ENCODE results near the gene TPP1.

TPP1 gene

DNA sequence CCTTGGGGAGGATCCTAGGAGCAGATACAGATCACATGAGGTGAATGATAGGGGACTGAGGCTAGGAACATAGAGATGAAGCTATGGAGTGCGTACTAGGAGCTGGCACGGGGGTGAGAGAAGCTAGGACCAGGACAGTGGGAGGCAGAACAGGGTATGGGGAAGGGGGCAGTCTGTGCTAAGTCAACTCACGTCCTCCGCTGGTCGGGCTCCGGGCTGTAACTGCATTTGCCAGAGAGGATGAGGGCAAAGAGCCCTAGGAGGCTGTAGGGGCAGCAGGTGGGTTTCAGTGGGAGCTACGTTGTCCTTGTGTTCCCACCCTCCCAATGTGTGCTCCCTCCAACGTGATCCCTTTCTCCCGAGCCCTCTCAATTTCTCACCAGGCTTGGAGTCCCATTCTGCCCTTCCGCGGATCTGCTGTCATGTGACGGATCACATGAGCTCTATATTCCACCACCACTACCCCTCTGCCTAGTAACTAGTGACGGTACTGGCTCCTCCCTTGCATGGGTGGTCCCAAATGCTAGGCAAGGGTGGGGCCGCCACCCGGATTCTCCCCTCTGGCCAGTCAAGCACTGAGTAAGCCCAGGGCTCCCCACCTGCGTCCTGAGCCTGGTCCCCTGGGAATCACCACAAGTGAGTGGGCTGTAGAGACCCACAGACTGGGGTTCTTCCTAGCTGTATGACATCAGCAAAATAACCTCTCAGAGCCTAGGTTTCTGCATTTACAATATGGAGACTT is at the start of gene TPP1:
TSS of gene TPP1 (minus strand) at position 419 of the 742 bp plus-strand sequence. CDS start at position 397, 22 bp downstream.
- peak; percentile 92 for DNase-seq
- peak; percentile 98 for ATAC-seq

DNA sequence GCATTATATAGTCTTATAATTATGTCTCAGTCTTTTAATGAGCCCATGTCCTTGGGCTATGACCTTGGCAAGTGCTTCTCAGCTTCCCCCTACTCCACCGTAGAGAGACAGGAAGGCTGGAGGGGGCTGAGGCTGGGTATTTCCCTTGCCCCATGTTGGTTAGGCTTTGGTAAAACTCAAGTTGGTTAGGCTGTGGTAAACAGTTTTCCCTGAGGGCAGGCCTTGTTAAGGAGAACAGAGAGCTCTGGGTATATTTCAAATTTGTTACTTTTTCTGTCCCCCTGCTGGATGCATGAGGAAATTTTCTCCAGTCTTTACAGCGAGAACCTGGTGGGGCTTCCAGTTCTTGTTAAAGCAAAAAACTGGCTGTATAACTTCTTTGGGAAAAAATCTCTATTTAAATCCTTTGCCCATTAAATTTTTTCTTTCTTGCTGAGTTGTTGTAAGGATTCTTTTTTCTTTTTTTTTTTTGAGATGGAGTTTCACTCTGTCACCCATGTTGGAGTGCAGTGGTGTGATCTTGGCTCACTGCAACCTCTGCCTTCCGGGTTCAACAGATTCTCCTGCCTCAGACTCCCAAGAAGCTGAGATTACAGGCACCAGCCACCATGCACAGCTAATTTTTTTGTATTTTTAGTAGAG is 48.6 kb upstream of the TPP1 start:
- ATAC-seq (peak; percentile 87), DNase-seq (peak; percentile 48)

GRCh38 chr11:6666302-6667183 is 47.3 kb upstream of the TPP1 start:
- peak; percentile 39 for ATAC-seq

DNA sequence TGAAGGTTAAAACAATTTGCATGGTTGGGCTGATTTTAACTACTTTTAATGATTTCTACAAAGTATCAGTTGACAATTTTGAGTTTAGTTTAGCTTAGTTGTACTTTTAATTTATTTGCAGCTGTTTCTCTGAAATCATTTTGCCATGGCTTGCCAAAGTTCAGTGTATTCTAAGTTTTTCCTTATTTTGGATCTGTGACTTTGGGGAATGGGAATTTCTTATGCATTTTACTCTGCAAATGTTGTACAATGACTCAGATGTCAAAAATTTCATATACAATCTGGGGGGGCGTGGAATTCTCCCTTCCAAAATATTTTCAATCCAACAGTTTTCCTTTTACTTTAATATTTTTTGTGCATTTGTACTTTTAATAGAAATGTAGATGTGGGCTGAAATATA is 45.3 kb upstream of the TPP1 start:
- no peak for ATAC-seq

More at GRCh38 chr11:6666302-6667183, 47.3 kb upstream of the TPP1 start:
- no peak for DNase-seq

DNA sequence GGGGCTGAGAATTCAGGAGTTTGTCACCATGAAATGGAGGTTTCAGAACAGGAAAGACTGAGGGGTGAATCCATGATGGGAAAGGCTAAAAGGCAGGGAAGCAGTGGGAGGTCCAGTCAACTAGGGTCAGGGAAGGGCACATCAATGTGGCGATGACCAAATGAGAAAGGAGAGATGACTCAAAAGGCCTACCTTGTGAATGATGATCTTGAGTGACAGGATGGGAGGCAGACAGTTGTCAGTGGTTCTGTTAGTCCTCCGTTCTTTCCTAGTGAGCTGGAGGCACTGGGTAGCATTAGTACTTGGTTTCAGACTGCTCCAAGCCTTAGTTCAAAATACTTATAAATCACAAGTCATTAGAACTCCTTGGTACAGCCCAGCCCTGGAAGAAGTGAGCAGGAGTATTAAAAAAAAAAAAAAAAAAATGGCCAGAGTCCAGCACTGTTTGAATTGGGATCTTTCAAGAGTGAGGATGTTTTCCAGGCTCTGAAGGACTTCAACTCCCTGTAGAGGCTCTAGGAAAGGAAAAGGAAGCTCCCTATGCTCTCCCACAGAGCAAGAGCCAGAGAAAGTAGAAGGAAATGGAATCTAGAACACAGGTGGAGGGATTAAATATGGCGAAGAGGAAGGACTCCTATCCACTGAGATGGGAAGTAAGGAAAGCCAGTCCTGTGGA is 44.7 kb upstream of the TPP1 start:
- no peak for ATAC-seq
- DNase-seq: no peak

More for the DNA sequence above, 45.3 kb upstream of the TPP1 start:
- DNase-seq: no peak

DNA sequence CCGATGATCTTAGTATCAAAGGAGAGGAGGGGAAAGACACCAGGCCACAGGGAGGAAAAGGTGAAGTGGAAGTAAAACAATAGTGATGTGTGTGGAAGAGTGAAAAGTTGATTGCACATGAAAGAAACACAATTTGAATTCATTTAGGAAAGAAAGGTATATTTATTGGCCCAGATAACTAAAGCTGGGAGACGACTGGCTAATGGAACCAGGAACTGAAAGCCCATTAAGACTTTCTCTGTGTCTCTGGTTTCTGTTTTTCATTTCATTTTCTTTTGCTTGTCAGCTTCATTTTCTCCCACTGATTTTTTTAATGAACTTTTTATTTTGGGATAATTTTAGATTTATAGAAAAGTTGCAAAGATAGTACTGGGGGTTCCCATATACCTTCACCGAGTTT is 41.5 kb upstream of the TPP1 start:
- DNase-seq (no peak), ATAC-seq (no peak)

DNA sequence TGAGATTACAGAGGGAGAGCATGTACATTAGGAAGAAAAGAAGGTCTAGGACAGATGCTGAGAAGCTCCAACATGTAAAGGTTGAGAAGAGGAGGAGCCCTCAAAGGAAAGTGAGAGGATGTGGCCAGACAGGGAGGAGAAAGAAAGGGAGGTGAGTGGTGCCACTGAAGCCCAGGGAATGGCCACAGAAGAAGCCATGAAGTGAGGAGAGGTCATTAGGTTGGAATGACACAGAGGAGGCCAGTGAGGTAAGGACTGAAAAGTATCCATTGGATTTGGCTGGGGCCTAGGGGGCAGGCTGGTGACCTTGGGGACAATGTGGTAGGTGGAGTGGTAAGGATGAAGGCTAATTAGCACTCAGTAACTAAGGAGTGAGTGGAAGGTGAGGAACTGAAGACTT is 39.4 kb upstream of the TPP1 start:
- no peak for DNase-seq
- no peak for ATAC-seq

DNA sequence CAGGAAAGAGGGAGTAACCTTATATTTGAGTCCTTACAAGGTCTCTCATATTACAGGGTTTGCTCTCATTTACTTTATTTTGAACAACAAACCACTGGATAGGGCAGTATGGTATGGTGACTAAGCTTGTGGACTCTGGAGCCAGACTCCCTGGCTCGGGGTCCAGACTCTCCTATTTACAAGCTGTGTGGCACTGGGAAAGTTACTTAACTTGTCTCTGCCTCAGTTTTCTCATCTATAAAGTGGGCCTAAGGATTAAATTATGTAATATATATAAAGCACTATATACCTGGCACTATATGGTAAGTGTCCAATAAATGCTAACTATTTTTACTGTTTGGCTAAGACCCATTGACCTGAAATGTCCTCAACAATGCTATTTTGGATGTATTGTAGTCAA is 38.1 kb upstream of the TPP1 start:
- no peak for ATAC-seq
- DNase-seq: no peak

- ATAC-seq (no peak), DNase-seq (no peak)
Measured at GRCh38 chr11:6656936-6657335, 37.7 kb upstream of the TPP1 start.

- ATAC-seq (no peak), DNase-seq (no peak)
Measured at GRCh38 chr11:6656584-6656915, 37.3 kb upstream of the TPP1 start.

DNA sequence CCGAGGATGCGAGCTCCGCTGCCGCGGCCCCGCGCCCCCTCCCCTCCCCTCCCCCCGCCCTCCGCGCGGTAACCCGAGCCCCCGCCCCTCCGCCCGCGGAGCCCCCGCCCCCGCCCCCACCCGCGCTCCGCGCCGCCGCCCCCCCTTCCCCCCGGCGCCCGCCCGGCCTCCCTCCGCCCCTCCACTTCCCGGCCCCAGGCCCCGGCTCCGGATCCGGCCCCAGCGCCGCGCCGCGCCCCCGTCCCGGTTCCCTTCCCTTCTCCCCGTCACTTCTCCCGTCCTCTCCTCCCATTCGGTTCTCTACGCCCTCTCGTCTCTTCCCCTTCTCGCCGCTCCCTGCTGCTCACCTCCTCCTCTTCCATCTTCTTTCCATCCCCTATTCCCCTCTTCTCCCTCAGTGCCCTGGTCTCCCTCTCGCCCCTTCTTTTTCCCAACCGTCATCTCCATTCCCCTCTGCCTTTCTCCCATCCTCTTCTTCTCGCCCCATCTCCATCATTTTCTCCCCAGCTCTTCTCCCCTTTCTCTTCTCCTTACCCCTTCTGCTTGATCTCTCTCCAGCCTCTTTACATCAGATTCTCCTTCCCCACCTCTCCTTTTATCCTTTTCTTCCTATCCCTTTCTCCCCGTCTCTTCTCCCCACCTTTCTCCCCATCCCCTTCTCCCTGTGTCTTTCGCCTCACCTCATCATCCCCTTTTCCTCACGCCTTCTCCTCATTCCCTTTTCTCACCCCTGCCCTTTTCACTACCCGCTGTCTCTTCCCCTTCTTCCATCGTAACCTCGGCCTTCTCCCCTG is 36.8 kb upstream of the TPP1 start, which contains the start of gene DCHS1:
TSS of gene DCHS1 (minus strand) at position 20 of the 794 bp plus-strand sequence. CDS start 14,196 bp downstream, outside the sequence.
- DNase-seq: no peak
- no peak for ATAC-seq

DNA sequence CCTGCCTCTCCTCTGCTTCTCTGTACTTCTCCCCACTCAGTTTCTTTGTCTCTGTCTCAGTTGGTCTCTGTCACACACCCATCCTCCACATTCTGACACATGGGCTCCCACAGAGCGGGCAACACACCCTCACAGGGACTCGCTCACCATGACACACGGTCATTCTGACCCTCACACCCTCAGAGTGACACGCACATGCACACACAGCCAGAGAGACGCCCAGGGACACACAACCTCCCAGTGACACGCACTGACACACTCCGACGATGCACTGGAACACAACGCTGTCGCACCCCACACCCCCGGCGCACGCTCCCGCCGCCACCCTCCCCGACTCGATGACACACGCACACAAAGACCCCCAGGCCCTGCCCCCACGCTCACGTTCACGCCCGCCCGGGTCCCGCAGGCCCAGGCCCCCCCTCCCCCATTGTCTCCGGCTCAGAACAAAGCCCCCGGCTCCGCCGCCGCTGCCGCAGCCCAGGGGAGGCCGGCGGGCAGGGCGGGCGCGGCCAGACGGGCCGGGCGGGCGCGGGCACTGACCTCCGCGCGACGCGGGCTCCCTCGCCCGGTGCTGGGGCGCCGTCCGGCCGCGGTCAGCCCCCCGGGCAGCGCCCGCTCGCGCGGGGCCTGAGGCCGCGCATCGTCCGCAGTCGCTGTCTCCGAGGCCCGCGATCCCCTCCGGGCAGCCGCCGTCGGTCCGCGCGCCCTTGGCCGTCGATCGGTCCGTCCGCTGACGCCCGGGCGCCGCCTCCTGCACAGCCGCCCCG is 36.0 kb upstream of the TPP1 start:
- ATAC-seq (peak; percentile 16), DNase-seq (peak; percentile 22)

DNA sequence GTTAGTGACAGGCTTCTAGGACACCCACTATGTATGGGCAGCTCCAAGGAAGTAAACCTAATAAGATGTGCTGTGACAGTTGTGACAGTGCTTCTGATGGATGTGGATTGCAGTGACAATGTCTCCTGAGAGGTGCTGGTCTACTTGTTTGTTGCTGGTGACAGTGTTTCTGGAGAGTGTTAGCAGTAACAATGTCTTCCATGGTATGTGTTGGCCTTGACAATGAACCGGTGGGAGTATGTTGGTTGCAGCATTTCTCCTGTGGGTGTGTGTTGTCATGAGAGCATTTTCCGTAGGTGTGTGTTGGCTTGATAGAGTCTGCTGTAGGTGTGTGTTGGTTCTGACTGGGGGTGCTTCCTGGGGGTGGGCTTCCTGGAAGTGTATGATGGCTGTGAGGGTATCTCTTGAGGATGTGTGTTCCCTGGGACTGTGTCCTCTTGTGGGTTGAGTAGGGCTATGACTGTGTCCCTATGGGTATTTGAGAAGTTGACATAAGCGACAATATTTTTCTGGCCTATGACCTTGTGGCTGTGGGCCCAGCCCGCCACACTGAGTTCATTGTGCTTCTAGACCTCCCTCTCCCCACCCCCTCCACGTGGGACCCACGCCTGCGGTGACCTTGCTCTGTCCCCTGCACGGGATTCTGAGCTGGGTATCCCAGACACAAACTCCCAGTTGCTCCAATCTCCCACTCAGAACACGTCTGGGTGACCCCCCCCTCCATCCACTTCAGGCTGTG is 35.2 kb upstream of the TPP1 start:
- DNase-seq (no peak), ATAC-seq (no peak)

- no peak for DNase-seq
- ATAC-seq: no peak
Measured at GRCh38 chr11:6653656-6654055, 34.4 kb upstream of the TPP1 start.

DNA sequence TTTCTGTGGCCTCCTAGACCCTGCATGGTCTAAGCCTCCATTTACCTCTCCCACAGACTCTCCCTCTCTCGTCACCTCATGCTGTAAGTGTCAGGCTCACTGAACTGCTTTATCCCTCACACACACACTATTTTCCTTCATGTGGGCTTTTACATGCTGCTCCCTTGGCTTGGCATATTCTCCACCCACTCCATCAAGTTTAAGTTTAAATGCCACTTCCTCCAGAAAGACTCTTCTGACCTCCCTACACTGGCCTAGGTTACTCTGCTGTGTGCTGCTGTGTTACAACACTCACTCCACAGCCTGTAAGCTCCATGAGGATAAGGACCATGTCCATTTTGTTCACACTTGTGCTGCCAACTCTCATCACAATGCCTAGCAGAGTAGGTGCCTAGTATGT is 33.9 kb upstream of the TPP1 start:
- ATAC-seq (no peak), DNase-seq (no peak)

GRCh38 chr11:6652182-6652581 is 33.0 kb upstream of the TPP1 start:
- DNase-seq (no peak), ATAC-seq (no peak)

DNA sequence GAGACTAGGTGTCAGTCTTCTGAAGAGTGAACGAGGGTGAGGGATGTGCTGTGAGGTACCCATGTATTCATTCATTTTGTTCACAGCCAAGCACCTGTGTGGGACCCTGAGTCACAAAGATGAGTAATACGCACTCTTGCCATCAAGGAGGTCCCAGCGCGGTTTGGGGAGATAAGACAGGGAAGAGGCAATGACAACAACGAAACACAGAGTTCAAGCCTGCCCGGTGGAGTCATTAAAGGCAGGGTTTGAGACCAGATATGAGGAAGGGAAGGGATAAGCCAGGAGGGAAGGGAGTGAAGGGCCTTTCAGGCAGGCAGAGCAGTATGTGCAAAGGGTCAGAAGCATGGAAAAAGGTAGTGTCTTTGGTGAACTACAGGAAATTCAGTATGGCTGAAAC is 31.8 kb upstream of the TPP1 start:
- peak; percentile 55 for DNase-seq
- ATAC-seq: peak; percentile 85

DNA sequence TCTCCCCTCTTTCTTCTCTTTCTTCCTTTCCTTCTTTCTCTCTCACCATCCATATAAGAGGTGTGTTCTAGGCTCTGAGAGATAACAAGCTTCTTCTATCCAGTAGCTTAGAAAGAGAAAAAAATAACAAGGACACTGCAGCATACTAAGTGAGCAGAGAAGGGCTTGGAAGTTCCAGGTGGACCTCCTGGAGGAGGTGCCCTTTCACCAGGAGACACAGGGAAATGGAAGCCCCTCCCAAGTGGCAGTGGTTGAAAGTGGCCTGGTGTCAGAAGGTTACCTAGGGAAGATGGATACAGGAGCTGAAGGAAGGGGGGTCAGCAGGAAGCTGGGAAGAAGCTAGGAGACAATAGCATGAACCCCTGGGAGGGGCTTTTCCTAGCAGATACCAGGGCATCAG is 30.9 kb upstream of the TPP1 start:
- DNase-seq (no peak), ATAC-seq (no peak)

DNA sequence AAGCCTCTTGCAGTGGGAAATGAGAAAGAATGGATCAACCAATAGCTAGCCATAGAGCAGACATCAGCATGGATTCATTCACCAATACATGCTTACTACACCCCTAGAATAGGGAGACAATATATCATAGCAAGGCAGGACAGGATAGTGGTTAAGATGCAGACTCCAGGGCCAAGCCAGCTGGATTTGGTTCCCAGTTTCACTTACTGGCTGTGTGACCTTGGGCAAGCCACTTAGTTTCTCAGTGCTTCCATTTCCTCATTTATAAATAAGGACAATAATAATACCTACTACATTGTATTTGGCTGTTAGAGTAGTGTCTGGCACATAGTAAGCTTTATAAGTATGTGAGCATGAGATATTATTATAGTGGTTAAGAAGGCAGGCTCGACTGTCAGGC is 29.3 kb upstream of the TPP1 start:
- DNase-seq (no peak), ATAC-seq (no peak)

DNA sequence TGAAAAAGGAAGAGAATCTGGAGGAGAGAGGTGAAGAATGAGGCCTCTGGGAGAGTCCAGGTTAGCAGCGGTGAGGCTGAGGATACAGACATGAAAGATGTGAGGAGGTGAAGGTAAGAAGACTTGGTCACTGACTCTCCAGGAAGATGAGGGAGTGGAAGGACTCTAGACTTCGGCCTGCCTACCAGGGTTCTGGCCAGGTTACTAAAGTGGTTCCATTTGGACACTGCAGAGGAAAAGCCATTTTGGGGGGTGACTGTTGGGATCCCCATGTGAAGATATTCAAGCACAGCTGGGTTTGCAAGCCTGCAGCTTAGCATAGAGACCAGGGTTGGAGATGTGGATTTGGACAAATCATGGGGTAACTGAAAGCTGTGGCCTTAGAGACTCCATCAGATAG is 28.6 kb upstream of the TPP1 start:
- ATAC-seq: no peak
- DNase-seq: no peak
